H1 (cell line): ENCODE data around the gene GJC3. TPM values are rescaled to one million over a fixed set of nuclear protein-coding genes. Genes with fewer than 3 reads are reported as not detected.
A peak's percentile ranks its signal among the peaks of the same experiment; 100 is the strongest.

Source experiments
- CREB1 ChIP-seq: IDR thresholded peaks from 2 replicates; pipeline ENCODE4 v1.6.1; 2012; ENCODE audit warnings: inconsistent platforms
- KDM4A ChIP-seq: IDR thresholded peaks from one replicate; pipeline ENCODE4 v1.7.1; 2012; ENCODE audit warnings: low read depth, mild to moderate bottlenecking, moderate library complexity, low read length, inconsistent platforms; ENCODE audit not compliant: severe bottlenecking
- RAD21 ChIP-seq, 2 experiments: IDR thresholded peaks in 1 of 2; conservative IDR thresholded peaks in 1 of 2; 2 replicates each; pipeline ENCODE4 v1.6.1; 2011; ENCODE audit warnings: low read depth in 2 of 2, low read length in 2 of 2, improper control_type of control experiment in 1 of 2, inconsistent platforms in 1 of 2, mild to moderate bottlenecking in 1 of 2, moderate library complexity in 1 of 2
- SAP30 ChIP-seq: fragments of 300-600 bp; sonication (generic); IDR thresholded peaks from 2 replicates; pipeline ENCODE4 v1.7.1; 2012; ENCODE audit warnings: low read length, moderate library complexity, mild to moderate bottlenecking, inconsistent platforms; ENCODE audit not compliant: insufficient read depth, insufficient replicate concordance
- SP2 ChIP-seq: IDR thresholded peaks from 2 replicates; pipeline ENCODE4 v1.6.1; 2012; ENCODE audit warnings: mild to moderate bottlenecking, low read length, inconsistent platforms
- polyA plus RNA-seq, 7 experiments: library from polyadenylated mRNA; depleted of rRNA in 3 of 7; stranded (reverse) in 5 of 7; unstranded in 2 of 7; fragments of >200 nt in 5 of 7; fragments of 200-250 nt in 2 of 7; gene quantifications; 1 replicate in 5 of 7; 2 replicates in 1 of 7; 4 replicates in 1 of 7; pipeline versions ENCODE4 v1.2.1 to v1.2.3, GENCODE V29; 2011 to 2013; ENCODE audit warnings: missing spikeins in 2 of 7, mixed read lengths in 2 of 7
- total RNA-seq: library from RNA; stranded (reverse); fragmentation: NEBNext Ultra II Directional; extraction: Animal tissue kit (Norgen Biotek cat#: 25700); gene quantifications from 2 replicates; pipeline ENCODE4 v1.2.1, GENCODE V29; 2021
- TF ChIP-seq, protein P1 (sequence below): IDR thresholded peaks from 2 replicates; pipeline ENCODE4 v1.6.1; 2012; ENCODE audit warnings: inconsistent platforms
- TF ChIP-seq, protein P2 (sequence below): fragments of 300-600 bp; sonication (generic); IDR thresholded peaks from 2 replicates; pipeline ENCODE4 v1.7.1; 2012; ENCODE audit warnings: low read length, moderate library complexity, mild to moderate bottlenecking, inconsistent platforms; ENCODE audit not compliant: insufficient replicate concordance

GJC3 gene
- total and polyA plus RNA-seq, 2 of the 8 experiments (the other 6 are each of a cell fraction or from before 2014, with no cell fraction given), result 2.7 to 3.0 TPM

DNA sequence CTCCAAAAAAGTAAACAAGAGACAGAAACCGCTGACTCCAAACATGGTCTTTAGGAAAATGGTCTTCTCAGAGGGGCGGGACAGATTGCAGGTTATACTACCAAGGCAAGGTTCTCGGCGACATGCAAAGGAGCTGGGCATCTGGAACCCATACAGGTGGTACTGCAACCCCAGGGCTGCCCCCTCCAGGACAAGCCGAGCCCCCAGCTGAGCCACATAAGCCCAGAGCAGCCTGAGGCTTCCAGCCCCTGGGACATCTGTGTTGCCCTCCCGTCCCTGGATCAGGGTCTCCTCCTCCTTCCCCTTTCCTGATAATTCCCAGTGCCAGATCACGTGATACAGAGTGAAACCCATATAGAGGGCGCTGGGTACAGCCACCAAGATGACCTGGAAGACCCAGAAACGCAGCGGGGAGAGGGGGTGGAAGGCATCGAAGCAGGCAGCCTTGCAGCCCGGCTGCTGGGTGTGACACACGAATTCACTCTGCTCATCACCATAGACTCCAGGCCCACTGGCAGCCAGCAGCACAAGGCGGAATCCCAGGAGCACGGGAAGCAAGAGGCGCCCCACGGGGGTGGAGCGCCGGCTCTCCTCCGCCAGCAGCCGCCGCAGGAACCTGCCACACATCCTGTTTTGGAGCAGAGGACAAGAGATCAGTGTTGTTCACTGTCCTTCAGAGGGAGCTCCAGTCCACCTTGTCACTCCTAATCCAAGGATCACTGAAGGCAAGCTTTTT is at the start of gene GJC3 (continued):
- TF ChIP-seq SP2 (no peak), SAP30 (no peak), KDM4A (peak; percentile 42), CREB1 (no peak), RAD21 (IDR thresholded peaks at IDR 0.05 in 1 of 2, conservative IDR thresholded peaks at IDR 0.05 in 1 of 2; ENCODE audit: low read depth in 2 of 2, low read length in 2 of 2) (peak; percentile 64 to 75)
- TF ChIP-seq, protein P1, sequence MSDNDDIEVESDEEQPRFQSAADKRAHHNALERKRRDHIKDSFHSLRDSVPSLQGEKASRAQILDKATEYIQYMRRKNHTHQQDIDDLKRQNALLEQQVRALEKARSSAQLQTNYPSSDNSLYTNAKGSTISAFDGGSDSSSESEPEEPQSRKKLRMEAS, result peak; percentile 52
- TF ChIP-seq, protein P2, sequence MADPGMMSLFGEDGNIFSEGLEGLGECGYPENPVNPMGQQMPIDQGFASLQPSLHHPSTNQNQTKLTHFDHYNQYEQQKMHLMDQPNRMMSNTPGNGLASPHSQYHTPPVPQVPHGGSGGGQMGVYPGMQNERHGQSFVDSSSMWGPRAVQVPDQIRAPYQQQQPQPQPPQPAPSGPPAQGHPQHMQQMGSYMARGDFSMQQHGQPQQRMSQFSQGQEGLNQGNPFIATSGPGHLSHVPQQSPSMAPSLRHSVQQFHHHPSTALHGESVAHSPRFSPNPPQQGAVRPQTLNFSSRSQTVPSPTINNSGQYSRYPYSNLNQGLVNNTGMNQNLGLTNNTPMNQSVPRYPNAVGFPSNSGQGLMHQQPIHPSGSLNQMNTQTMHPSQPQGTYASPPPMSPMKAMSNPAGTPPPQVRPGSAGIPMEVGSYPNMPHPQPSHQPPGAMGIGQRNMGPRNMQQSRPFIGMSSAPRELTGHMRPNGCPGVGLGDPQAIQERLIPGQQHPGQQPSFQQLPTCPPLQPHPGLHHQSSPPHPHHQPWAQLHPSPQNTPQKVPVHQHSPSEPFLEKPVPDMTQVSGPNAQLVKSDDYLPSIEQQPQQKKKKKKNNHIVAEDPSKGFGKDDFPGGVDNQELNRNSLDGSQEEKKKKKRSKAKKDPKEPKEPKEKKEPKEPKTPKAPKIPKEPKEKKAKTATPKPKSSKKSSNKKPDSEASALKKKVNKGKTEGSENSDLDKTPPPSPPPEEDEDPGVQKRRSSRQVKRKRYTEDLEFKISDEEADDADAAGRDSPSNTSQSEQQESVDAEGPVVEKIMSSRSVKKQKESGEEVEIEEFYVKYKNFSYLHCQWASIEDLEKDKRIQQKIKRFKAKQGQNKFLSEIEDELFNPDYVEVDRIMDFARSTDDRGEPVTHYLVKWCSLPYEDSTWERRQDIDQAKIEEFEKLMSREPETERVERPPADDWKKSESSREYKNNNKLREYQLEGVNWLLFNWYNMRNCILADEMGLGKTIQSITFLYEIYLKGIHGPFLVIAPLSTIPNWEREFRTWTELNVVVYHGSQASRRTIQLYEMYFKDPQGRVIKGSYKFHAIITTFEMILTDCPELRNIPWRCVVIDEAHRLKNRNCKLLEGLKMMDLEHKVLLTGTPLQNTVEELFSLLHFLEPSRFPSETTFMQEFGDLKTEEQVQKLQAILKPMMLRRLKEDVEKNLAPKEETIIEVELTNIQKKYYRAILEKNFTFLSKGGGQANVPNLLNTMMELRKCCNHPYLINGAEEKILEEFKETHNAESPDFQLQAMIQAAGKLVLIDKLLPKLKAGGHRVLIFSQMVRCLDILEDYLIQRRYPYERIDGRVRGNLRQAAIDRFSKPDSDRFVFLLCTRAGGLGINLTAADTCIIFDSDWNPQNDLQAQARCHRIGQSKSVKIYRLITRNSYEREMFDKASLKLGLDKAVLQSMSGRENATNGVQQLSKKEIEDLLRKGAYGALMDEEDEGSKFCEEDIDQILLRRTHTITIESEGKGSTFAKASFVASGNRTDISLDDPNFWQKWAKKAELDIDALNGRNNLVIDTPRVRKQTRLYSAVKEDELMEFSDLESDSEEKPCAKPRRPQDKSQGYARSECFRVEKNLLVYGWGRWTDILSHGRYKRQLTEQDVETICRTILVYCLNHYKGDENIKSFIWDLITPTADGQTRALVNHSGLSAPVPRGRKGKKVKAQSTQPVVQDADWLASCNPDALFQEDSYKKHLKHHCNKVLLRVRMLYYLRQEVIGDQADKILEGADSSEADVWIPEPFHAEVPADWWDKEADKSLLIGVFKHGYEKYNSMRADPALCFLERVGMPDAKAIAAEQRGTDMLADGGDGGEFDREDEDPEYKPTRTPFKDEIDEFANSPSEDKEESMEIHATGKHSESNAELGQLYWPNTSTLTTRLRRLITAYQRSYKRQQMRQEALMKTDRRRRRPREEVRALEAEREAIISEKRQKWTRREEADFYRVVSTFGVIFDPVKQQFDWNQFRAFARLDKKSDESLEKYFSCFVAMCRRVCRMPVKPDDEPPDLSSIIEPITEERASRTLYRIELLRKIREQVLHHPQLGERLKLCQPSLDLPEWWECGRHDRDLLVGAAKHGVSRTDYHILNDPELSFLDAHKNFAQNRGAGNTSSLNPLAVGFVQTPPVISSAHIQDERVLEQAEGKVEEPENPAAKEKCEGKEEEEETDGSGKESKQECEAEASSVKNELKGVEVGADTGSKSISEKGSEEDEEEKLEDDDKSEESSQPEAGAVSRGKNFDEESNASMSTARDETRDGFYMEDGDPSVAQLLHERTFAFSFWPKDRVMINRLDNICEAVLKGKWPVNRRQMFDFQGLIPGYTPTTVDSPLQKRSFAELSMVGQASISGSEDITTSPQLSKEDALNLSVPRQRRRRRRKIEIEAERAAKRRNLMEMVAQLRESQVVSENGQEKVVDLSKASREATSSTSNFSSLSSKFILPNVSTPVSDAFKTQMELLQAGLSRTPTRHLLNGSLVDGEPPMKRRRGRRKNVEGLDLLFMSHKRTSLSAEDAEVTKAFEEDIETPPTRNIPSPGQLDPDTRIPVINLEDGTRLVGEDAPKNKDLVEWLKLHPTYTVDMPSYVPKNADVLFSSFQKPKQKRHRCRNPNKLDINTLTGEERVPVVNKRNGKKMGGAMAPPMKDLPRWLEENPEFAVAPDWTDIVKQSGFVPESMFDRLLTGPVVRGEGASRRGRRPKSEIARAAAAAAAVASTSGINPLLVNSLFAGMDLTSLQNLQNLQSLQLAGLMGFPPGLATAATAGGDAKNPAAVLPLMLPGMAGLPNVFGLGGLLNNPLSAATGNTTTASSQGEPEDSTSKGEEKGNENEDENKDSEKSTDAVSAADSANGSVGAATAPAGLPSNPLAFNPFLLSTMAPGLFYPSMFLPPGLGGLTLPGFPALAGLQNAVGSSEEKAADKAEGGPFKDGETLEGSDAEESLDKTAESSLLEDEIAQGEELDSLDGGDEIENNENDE, result no peak
